Right atrium auricular region (tissue), 2 donors: ENCODE results near the gene ALDH1A1. TPM values are rescaled to one million over a fixed set of nuclear protein-coding genes. Genes with fewer than 3 reads are reported as not detected.

Source experiments
- DNase-seq: peaks from one replicate; pipeline ENCODE4 v3.0.0-alpha.2; 2019; ENCODE audit warnings: low spot score
- H3K27ac ChIP-seq, 2 donors: fragments of 200-600 bp; sonication (generic); 1 replicate in 1 of 2; 2 replicates in 1 of 2; pipeline ENCODE4 v1.5.1; 2016 to 2019
- H3K27me3 ChIP-seq, 2 donors: fragments of 200-600 bp; sonication (generic); one replicate each; pipeline versions ENCODE4 v1.5.1 to v1.6.0; 2017 to 2019
- H3K36me3 ChIP-seq: fragments of 200-600 bp; sonication (generic); one replicate; pipeline ENCODE4 v1.5.1; 2016
- H3K4me1 ChIP-seq, 2 donors: fragments of 200-600 bp; sonication (generic); one replicate each; pipeline versions ENCODE4 v1.5.1 to v1.6.0; 2017 to 2019
- H3K4me3 ChIP-seq, 2 donors: fragments of 200-600 bp; sonication (generic); 1 replicate in 1 of 2; 2 replicates in 1 of 2; pipeline ENCODE4 v1.5.1; 2017 to 2019; ENCODE audit warnings: mild to moderate bottlenecking in 1 of 2, moderate library complexity in 1 of 2
- H3K9me3 ChIP-seq, 2 donors: fragments of 200-600 bp; sonication (generic); one replicate each; pipeline ENCODE4 v1.5.1; 2019
- CTCF ChIP-seq, 2 donors: fragments of 200-600 bp; sonication (generic); IDR thresholded peaks; one replicate each; pipeline ENCODE4 v1.5.1; 2019; ENCODE audit warnings: antibody characterized with exemption in 2 of 2
- total RNA-seq, 2 donors: library from RNA; depleted of rRNA; stranded (reverse); fragments of >200 nt; gene quantifications; one replicate each; pipeline ENCODE4 v1.1.0, GENCODE V29; 2016

ALDH1A1 gene
- total RNA-seq, 2 donors from 2014 or later, result 24.0 to 32.2 TPM

- Histone ChIP-seq H3K27me3 (no peaks in the 10 kb centered on the region), H3K9me3 (no peaks in the 10 kb centered on the region), H3K4me3 (no peak overlapping the region), H3K4me1 (peaks cover 0 to 5% of the 10 kb centered on the region in 2 donors), H3K27ac (no peak overlapping the region), H3K36me3 (no peaks in the 10 kb centered on the region)
- TF ChIP-seq CTCF (IDR thresholded peaks at IDR 0.05), result no peak
- DNase-seq, result no peak
Observed at GRCh38 chr9:72996114-72996513, 43.3 kb upstream of the ALDH1A1 start.

- no peak for TF ChIP-seq CTCF (IDR thresholded peaks at IDR 0.05)
- Histone ChIP-seq H3K4me1 (peaks cover 0 to 5% of the 10 kb centered on the region in 2 donors), H3K27me3 (no peaks in the 10 kb centered on the region), H3K36me3 (no peaks in the 10 kb centered on the region), H3K9me3 (no peaks in the 10 kb centered on the region), H3K4me3 (no peak overlapping the region), H3K27ac (no peak overlapping the region)
- DNase-seq, result no peak
Observed at GRCh38 chr9:72995131-72996024, 42.5 kb upstream of the ALDH1A1 start.

- no peaks in the 10 kb centered on the region for H3K9me3 ChIP-seq
- DNase-seq, result no peak
- no peak for TF ChIP-seq CTCF (IDR thresholded peaks at IDR 0.05)
- no peak overlapping the region for H3K4me3 ChIP-seq
- H3K27ac ChIP-seq, result no peak overlapping the region
- H3K4me1 ChIP-seq, result no peaks in the 10 kb centered on the region
- H3K36me3 ChIP-seq, result no peaks in the 10 kb centered on the region
- no peaks in the 10 kb centered on the region for H3K27me3 ChIP-seq
Observed at GRCh38 chr9:72991772-72992171, 38.9 kb upstream of the ALDH1A1 start.

- H3K27me3 ChIP-seq, result no peaks in the 10 kb centered on the region
- H3K27ac ChIP-seq, result no peak overlapping the region
- no peaks in the 10 kb centered on the region for H3K9me3 ChIP-seq
- DNase-seq, result no peak
- H3K4me3 ChIP-seq, result no peak overlapping the region
- no peak for TF ChIP-seq CTCF (IDR thresholded peaks at IDR 0.05)
- no peaks in the 10 kb centered on the region for H3K36me3 ChIP-seq
- no peaks in the 10 kb centered on the region for H3K4me1 ChIP-seq
Observed at GRCh38 chr9:72990397-72991182, 37.7 kb upstream of the ALDH1A1 start.

GRCh38 chr9:72986522-72987116, 33.8 kb upstream of the ALDH1A1 start:
- Histone ChIP-seq H3K9me3 (no peaks in the 10 kb centered on the region), H3K4me1 (no peaks in the 10 kb centered on the region), H3K4me3 (no peak overlapping the region), H3K27me3 (no peaks in the 10 kb centered on the region), H3K27ac (no peak overlapping the region), H3K36me3 (no peaks in the 10 kb centered on the region)
- DNase-seq, result no peak
- no peak for TF ChIP-seq CTCF (IDR thresholded peaks at IDR 0.05)
